Loucy (cell line): ENCODE data around the gene HOXA7.

Source experiments
- CTCF ChIP-seq: fragments of 200-600 bp; sonication (generic); conservative IDR thresholded peaks from 2 replicates; pipeline ENCODE4 v1.5.1; 2014; ENCODE audit warnings: mild to moderate bottlenecking, antibody characterized with exemption, low read length
- EZH2phosphoT487 ChIP-seq: fragments of 200-600 bp; IDR thresholded peaks from 2 replicates; pipeline ENCODE4 v1.6.1; 2018; ENCODE audit warnings: antibody characterized with exemption, mild to moderate bottlenecking, moderate library complexity, borderline replicate concordance

- TF ChIP-seq CTCF (no peak), EZH2phosphoT487 (no peak)
These were observed 8.3 kb downstream of the HOXA7 start for GRCh38 chr7:27148031-27148755.
